Naive thymus-derived CD8-positive, alpha-beta T cell (primary cell): ENCODE measurements around the gene LMF1. TPM values are rescaled to one million over a fixed set of nuclear protein-coding genes. Genes with fewer than 3 reads are reported as not detected.
A peak's percentile ranks its signal among the peaks of the same experiment; 100 is the strongest.
"Not testable (repeated sequence)": the region's sequence is repeated elsewhere in the genome, so short reads cannot be mapped to it uniquely, and the experiment has no call there.

Experiments used
- ATAC-seq, 2 donors: fragments of 150-1000 bp; cut with Tn5 transposase in 1 of 2; sonication (Bioruptor Pico), chemical (Tn5 transposase) in 1 of 2; 1 replicate in 1 of 2; 2 replicates in 1 of 2; pipeline ENCODE4 v1.10.0; 2021; ENCODE audit warnings: mild to moderate bottlenecking in 2 of 2, moderate library complexity in 2 of 2
- POLR2A ChIA-PET: fragments of 350-600 bp; sonication (Branson Sonifier 250); formaldehyde crosslinking; loops from one replicate; lab custom pipeline; 2021; ENCODE audit warnings: antibody characterized with exemption; lab: Charles Lee
- DNase-seq, 10 donors: peaks; one replicate each; pipeline versions ENCODE4 v3.0.0 to v3.0.0-alpha.2; 2020 to 2022
- H3K27ac Mint-ChIP-seq, 10 donors: one replicate each; pipeline ENCODE4 v1.8.0; 2020 to 2022; ENCODE audit warnings: mild to moderate bottlenecking in 10 of 10, mixed read lengths in 10 of 10, moderate library complexity in 4 of 10, inconsistent platforms in 1 of 10
- H3K27me3 Mint-ChIP-seq, 5 donors: one replicate each; pipeline ENCODE4 v1.8.0; 2021 to 2022; ENCODE audit warnings: mixed read lengths in 5 of 5
- H3K36me3 Mint-ChIP-seq, 3 donors: one replicate each; pipeline ENCODE4 v1.8.0; 2020 to 2022; ENCODE audit warnings: mixed read lengths in 3 of 3, mild to moderate bottlenecking in 2 of 3, inconsistent platforms in 1 of 3
- H3K4me1 Mint-ChIP-seq, 4 donors: one replicate each; pipeline ENCODE4 v1.8.0; 2021 to 2022; ENCODE audit warnings: mixed read lengths in 4 of 4
- H3K4me3 Mint-ChIP-seq, 10 donors: one replicate each; pipeline ENCODE4 v1.8.0; 2020 to 2022; ENCODE audit warnings: mild to moderate bottlenecking in 10 of 10, mixed read lengths in 10 of 10, moderate library complexity in 6 of 10, inconsistent platforms in 1 of 10
- H3K9me3 Mint-ChIP-seq, 9 donors: one replicate each; pipeline ENCODE4 v1.8.0; 2020 to 2022; ENCODE audit warnings: mixed read lengths in 9 of 9, mild to moderate bottlenecking in 3 of 9, inconsistent platforms in 1 of 9, moderate library complexity in 1 of 9
- polyA plus RNA-seq, 3 donors: library from polyadenylated mRNA; unstranded; fragments of 300-500 nt; fragmentation: Illumina TruSeq; gene quantifications; one replicate each; pipeline ENCODE4 v1.2.3, GENCODE V29; 2021
- total RNA-seq, 8 experiments: library from RNA in 2 of 8; stranded (reverse) in 2 of 8; gene quantifications; one replicate each; pipeline ENCODE4 v1.2.3 and lab custom pipeline; 2021 to 2026

The LMF1 gene
- total and polyA plus RNA-seq, 5 experiments from 2014 or later = 12.2 to 45.1 (median 13.6) TPM

GRCh38 chr16:955766-956165 lies 15.0 kb downstream of the LMF1 start:
- H3K27ac Mint-ChIP-seq, H3K27me3 Mint-ChIP-seq, DNase-seq, POLR2A ChIA-PET, H3K9me3 Mint-ChIP-seq, H3K4me3 Mint-ChIP-seq, ATAC-seq: not testable (repeated sequence)
- Mint-ChIP-seq H3K4me1 (peaks cover 6 to 42% (median 24%) of the 10 kb centered on the region in 4 donors), H3K36me3 (peaks cover 0 to 17% (median 8%) of the 10 kb centered on the region in 3 donors)

GRCh38 chr16:953818-954217 lies 17.0 kb downstream of the LMF1 start:
- H3K4me3 Mint-ChIP-seq, ATAC-seq, H3K27me3 Mint-ChIP-seq, POLR2A ChIA-PET, H3K9me3 Mint-ChIP-seq, DNase-seq: not testable (repeated sequence)
- Mint-ChIP-seq H3K27ac (peak overlapping the region in 1 of 10 donors; percentile 28), H3K36me3 (peaks cover 0 to 17% (median 8%) of the 10 kb centered on the region in 3 donors), H3K4me1 (peaks cover 2 to 34% (median 16%) of the 10 kb centered on the region in 4 donors)

GRCh38 chr16:952321-952720 lies 18.5 kb downstream of the LMF1 start:
- DNase-seq (no peak), ATAC-seq (no peak)
- POLR2A ChIA-PET = no interaction called here
- no peaks in the 10 kb centered on the region for H3K27me3 Mint-ChIP-seq
- peak overlapping the region in 1 of 10 donors; percentile 33 for H3K4me3 Mint-ChIP-seq
- no peaks in the 10 kb centered on the region for H3K9me3 Mint-ChIP-seq
- H3K4me1 Mint-ChIP-seq = peaks cover 2 to 32% (median 12%) of the 10 kb centered on the region in 4 donors
- peaks cover 0 to 20% (median 8%) of the 10 kb centered on the region in 3 donors for H3K36me3 Mint-ChIP-seq
- H3K27ac Mint-ChIP-seq = no peak overlapping the region

GRCh38 chr16:951660-952301 lies 19.0 kb downstream of the LMF1 start:
- Mint-ChIP-seq H3K9me3 (no peaks in the 10 kb centered on the region), H3K4me3 (no peak overlapping the region), H3K27ac (no peak overlapping the region), H3K27me3 (no peaks in the 10 kb centered on the region), H3K4me1 (peaks cover 2 to 29% (median 10%) of the 10 kb centered on the region in 4 donors), H3K36me3 (peaks cover 0 to 25% (median 9%) of the 10 kb centered on the region in 3 donors)
- POLR2A ChIA-PET = no interaction called here
- DNase-seq = no peak
- ATAC-seq = no peak

GRCh38 chr16:950733-951573 lies 19.8 kb downstream of the LMF1 start:
- Mint-ChIP-seq H3K4me1 (peaks cover 2 to 27% (median 9%) of the 10 kb centered on the region in 4 donors), H3K36me3 (peaks cover 0 to 31% (median 11%) of the 10 kb centered on the region in 3 donors)
- H3K9me3 Mint-ChIP-seq, H3K27ac Mint-ChIP-seq, H3K4me3 Mint-ChIP-seq, POLR2A ChIA-PET, H3K27me3 Mint-ChIP-seq, ATAC-seq, DNase-seq: not testable (repeated sequence)

- ATAC-seq, H3K27me3 Mint-ChIP-seq, DNase-seq, H3K4me3 Mint-ChIP-seq, POLR2A ChIA-PET, H3K27ac Mint-ChIP-seq: not testable (repeated sequence)
- Mint-ChIP-seq H3K9me3 (peaks cover 0 to 12% (median 2%) of the 10 kb centered on the region in 9 donors), H3K4me1 (peaks cover 0 to 13% (median 1%) of the 10 kb centered on the region in 4 donors), H3K36me3 (peaks cover 2 to 48% (median 25%) of the 10 kb centered on the region in 3 donors)
Measured at GRCh38 chr16:948767-949166, 22.0 kb downstream of the LMF1 start.

- H3K27ac Mint-ChIP-seq, ATAC-seq, POLR2A ChIA-PET, H3K27me3 Mint-ChIP-seq, DNase-seq, H3K4me3 Mint-ChIP-seq: not testable (repeated sequence)
- Mint-ChIP-seq H3K36me3 (peaks cover 5 to 50% (median 27%) of the 10 kb centered on the region in 3 donors), H3K4me1 (peaks cover 0 to 15% (median 1%) of the 10 kb centered on the region in 4 donors), H3K9me3 (peaks cover 0 to 16% (median 4%) of the 10 kb centered on the region in 9 donors)
Measured at GRCh38 chr16:947922-948303, 22.9 kb downstream of the LMF1 start.

GRCh38 chr16:947255-947921 lies 23.4 kb downstream of the LMF1 start:
- H3K36me3 Mint-ChIP-seq = peaks cover 9 to 51% (median 30%) of the 10 kb centered on the region in 3 donors

GRCh38 chr16:946048-946395 lies 24.8 kb downstream of the LMF1 start:
- DNase-seq (no peak), ATAC-seq (no peak)
- POLR2A ChIA-PET = no interaction called here
- Mint-ChIP-seq H3K36me3 (peaks cover 20 to 54% (median 41%) of the 10 kb centered on the region in 3 donors), H3K27me3 (no peaks in the 10 kb centered on the region), H3K4me3 (no peak overlapping the region), H3K27ac (no peak overlapping the region), H3K4me1 (peaks cover 0 to 7% (median 0%) of the 10 kb centered on the region in 4 donors), H3K9me3 (peaks cover 0 to 33% (median 20%) of the 10 kb centered on the region in 9 donors)

More at GRCh38 chr16:947255-947921, 23.4 kb downstream of the LMF1 start:
- DNase-seq = no peak
- ATAC-seq = no peak
- H3K4me3 Mint-ChIP-seq = no peak overlapping the region
- no peaks in the 10 kb centered on the region for H3K27me3 Mint-ChIP-seq
- POLR2A ChIA-PET = no interaction called here
- H3K4me1 Mint-ChIP-seq = peaks cover 0 to 14% (median under 1%) of the 10 kb centered on the region in 4 donors
- H3K27ac Mint-ChIP-seq = no peak overlapping the region
- H3K9me3 Mint-ChIP-seq = peaks cover 0 to 21% (median 9%) of the 10 kb centered on the region in 9 donors

GRCh38 chr16:945271-946047 lies 25.3 kb downstream of the LMF1 start:
- POLR2A ChIA-PET = no interaction called here
- no peak overlapping the region for H3K4me3 Mint-ChIP-seq
- DNase-seq = no peak
- ATAC-seq = no peak
- peaks cover 0 to 34% (median 23%) of the 10 kb centered on the region in 9 donors for H3K9me3 Mint-ChIP-seq
- H3K36me3 Mint-ChIP-seq = peaks cover 20 to 58% (median 46%) of the 10 kb centered on the region in 3 donors
- H3K4me1 Mint-ChIP-seq = peaks cover 0 to 7% (median 0%) of the 10 kb centered on the region in 4 donors
- no peak overlapping the region for H3K27ac Mint-ChIP-seq
- no peaks in the 10 kb centered on the region for H3K27me3 Mint-ChIP-seq

GRCh38 chr16:943971-944370 lies 26.8 kb downstream of the LMF1 start:
- Mint-ChIP-seq H3K9me3 (peaks cover 0 to 34% (median 23%) of the 10 kb centered on the region in 9 donors), H3K27me3 (no peaks in the 10 kb centered on the region), H3K4me3 (no peak overlapping the region), H3K4me1 (peaks cover 0 to 7% (median 0%) of the 10 kb centered on the region in 4 donors), H3K36me3 (peaks cover 20 to 68% (median 50%) of the 10 kb centered on the region in 3 donors), H3K27ac (no peak overlapping the region)
- POLR2A ChIA-PET = no interaction called here
- ATAC-seq = no peak
- DNase-seq = no peak
